MM.1S (cell line): ENCODE measurements around the gene CNBP.

ENCODE experiments used
- DNase-seq: peaks from one replicate; pipeline ENCODE4 v3.0.0-alpha.2; 2015
- H2AFZ ChIP-seq: fragments of 300-600 bp; sonication (generic); 2 replicates; pipeline ENCODE4 v1.6.0; 2016; ENCODE audit warnings: antibody characterized with exemption, low read length
- H3F3A ChIP-seq: fragments of 300-600 bp; sonication (generic); 2 replicates; pipeline ENCODE4 v1.6.1; 2016; ENCODE audit warnings: mild to moderate bottlenecking, antibody characterized with exemption, low read length, moderate library complexity, mixed read lengths; ENCODE audit not compliant: insufficient read depth
- H3K27ac ChIP-seq: fragments of 300-600 bp; sonication (generic); 2 replicates; pipeline ENCODE4 v1.5.1; 2016; ENCODE audit warnings: mild to moderate bottlenecking, low read length
- H3K27me3 ChIP-seq: fragments of 300-600 bp; sonication (generic); replicated peaks from 2 replicates; pipeline ENCODE4 v1.6.0; 2016; ENCODE audit warnings: low read length; ENCODE audit not compliant: insufficient read depth
- H3K36me3 ChIP-seq: fragments of 300-600 bp; sonication (generic); replicated peaks from 2 replicates; pipeline ENCODE4 v1.6.1; 2016; ENCODE audit warnings: mild to moderate bottlenecking, low read length, mixed read lengths; ENCODE audit not compliant: insufficient read depth
- H3K4me1 ChIP-seq: fragments of 300-600 bp; sonication (generic); 2 replicates; pipeline ENCODE4 v1.6.1; 2016; ENCODE audit warnings: low read length, mixed read lengths
- H3K4me2 ChIP-seq: fragments of 300-600 bp; sonication (generic); 2 replicates; pipeline ENCODE4 v1.6.0; 2016; ENCODE audit warnings: low read depth, low read length
- H3K4me3 ChIP-seq: fragments of 300-600 bp; sonication (generic); 2 replicates; pipeline ENCODE4 v1.5.1; 2016; ENCODE audit warnings: low read length, mixed read lengths
- H3K79me2 ChIP-seq: fragments of 300-600 bp; sonication (generic); 2 replicates; pipeline ENCODE4 v1.6.1; 2016; ENCODE audit warnings: mixed run types, low read length, mixed read lengths
- H3K9ac ChIP-seq: fragments of 300-600 bp; sonication (generic); 2 replicates; pipeline ENCODE4 v1.6.1; 2016; ENCODE audit warnings: low read length, mixed read lengths
- H3K9me2 ChIP-seq: fragments of 300-600 bp; sonication (generic); replicated peaks from 2 replicates; pipeline ENCODE4 v1.6.1; 2016; ENCODE audit warnings: mild to moderate bottlenecking, low read length, mixed read lengths; ENCODE audit not compliant: insufficient read depth
- H3K9me3 ChIP-seq: fragments of 300-600 bp; sonication (generic); replicated peaks from 2 replicates; pipeline ENCODE4 v1.6.1; 2016; ENCODE audit warnings: mild to moderate bottlenecking, low read length, mixed read lengths; ENCODE audit not compliant: insufficient read depth
- H4K20me1 ChIP-seq: fragments of 300-600 bp; sonication (generic); 2 replicates; pipeline ENCODE4 v1.6.1; 2016; ENCODE audit warnings: mild to moderate bottlenecking, low read length, moderate library complexity, mixed read lengths; ENCODE audit not compliant: insufficient read depth
- CTCF ChIP-seq: fragments of 300-600 bp; sonication (generic); IDR thresholded peaks from 2 replicates; pipeline ENCODE4 v1.5.1; 2016; ENCODE audit warnings: antibody characterized with exemption, low read length, mixed read lengths
- EZH2 ChIP-seq: fragments of 300-600 bp; sonication (generic); optimal IDR thresholded peaks from 2 replicates; pipeline ENCODE3; 2017; ENCODE audit warnings: low read depth, mild to moderate bottlenecking, antibody characterized with exemption, low read length, mixed read lengths
- EZH2phosphoT487 ChIP-seq: fragments of 300-600 bp; sonication (generic); IDR thresholded peaks from 2 replicates; pipeline ENCODE4 v1.6.1; 2018; ENCODE audit warnings: antibody characterized with exemption, low read length

The CNBP gene

GRCh38 chr3:129199366-129199765, 15.7 kb upstream of the CNBP start:
- Histone ChIP-seq H3K4me2 (no peak overlapping the region), H3K36me3 (no peaks in the 10 kb centered on the region), H3K79me2 (no peaks in the 10 kb centered on the region), H3K27ac (no peak overlapping the region), H3K27me3 (no peaks in the 10 kb centered on the region), H3K9me2 (no peaks in the 10 kb centered on the region), H3K4me1 (peaks cover 26% of the 10 kb centered on the region), H3K4me3 (no peak overlapping the region), H4K20me1 (no peaks in the 10 kb centered on the region), H3F3A (peaks cover 10% of the 10 kb centered on the region), H2AFZ (no peak overlapping the region), H3K9ac (no peak overlapping the region), H3K9me3 (no peaks in the 10 kb centered on the region)
- no peak for DNase-seq
- no peak for TF ChIP-seq EZH2phosphoT487
- no peak for TF ChIP-seq EZH2
- no peak for TF ChIP-seq CTCF

DNA sequence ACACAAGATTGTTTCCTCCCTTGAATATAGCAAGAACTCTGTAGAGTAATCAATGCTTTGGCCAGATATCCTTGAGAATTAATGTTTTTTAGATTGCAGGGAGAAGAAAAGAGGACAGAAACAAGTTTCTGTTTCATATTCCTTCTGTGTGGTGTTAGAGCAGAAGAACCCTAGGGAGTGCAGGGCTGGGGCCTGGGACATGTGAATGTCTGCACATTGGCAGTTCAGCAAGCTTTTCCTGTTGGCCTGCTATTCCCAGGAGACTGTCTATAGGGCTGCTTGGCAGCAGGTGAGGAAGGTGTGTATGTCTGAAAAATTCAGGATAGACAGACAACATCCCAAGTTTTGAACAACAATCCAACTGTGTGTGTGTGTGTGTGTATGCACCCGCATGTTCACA, 13.6 kb upstream of the CNBP start:
- no peaks in the 10 kb centered on the region for H3K36me3 ChIP-seq
- H4K20me1 ChIP-seq = no peaks in the 10 kb centered on the region
- no peaks in the 10 kb centered on the region for H3K79me2 ChIP-seq
- H3K4me2 ChIP-seq = peak overlapping the region; percentile 15; the same call in 1 of the 2 replicates
- DNase-seq = no peak
- H3K9me3 ChIP-seq = no peaks in the 10 kb centered on the region
- H3K27ac ChIP-seq = no peak overlapping the region
- no peaks in the 10 kb centered on the region for H3K27me3 ChIP-seq
- no peak overlapping the region for H2AFZ ChIP-seq
- no peak for TF ChIP-seq EZH2
- no peak for TF ChIP-seq EZH2phosphoT487
- no peak for TF ChIP-seq CTCF
- peaks cover 10% of the 10 kb centered on the region for H3F3A ChIP-seq
- H3K9me2 ChIP-seq = no peaks in the 10 kb centered on the region
- peaks cover 26% of the 10 kb centered on the region for H3K4me1 ChIP-seq
- no peak overlapping the region for H3K4me3 ChIP-seq
- H3K9ac ChIP-seq = no peak overlapping the region

- DNase-seq = no peak
- no peak overlapping the region for H3K4me3 ChIP-seq
- H3K27ac ChIP-seq = no peak overlapping the region
- no peaks in the 10 kb centered on the region for H4K20me1 ChIP-seq
- no peak overlapping the region for H3K9ac ChIP-seq
- H3K9me2 ChIP-seq = no peaks in the 10 kb centered on the region
- no peaks in the 10 kb centered on the region for H3K27me3 ChIP-seq
- peaks cover 26% of the 10 kb centered on the region for H3K4me1 ChIP-seq
- no peaks in the 10 kb centered on the region for H3K79me2 ChIP-seq
- H3K9me3 ChIP-seq = no peaks in the 10 kb centered on the region
- H3F3A ChIP-seq = peaks cover 10% of the 10 kb centered on the region
- peak overlapping the region; percentile 15; the same call in 1 of the 2 replicates for H3K4me2 ChIP-seq
- no peak overlapping the region for H2AFZ ChIP-seq
- no peaks in the 10 kb centered on the region for H3K36me3 ChIP-seq
- TF ChIP-seq EZH2 (no peak), EZH2phosphoT487 (no peak), CTCF (no peak)
Observed at GRCh38 chr3:129196601-129197000, 12.9 kb upstream of the CNBP start.
